ENCODE results near the gene STK11. TPM values are rescaled to one million over a fixed set of nuclear protein-coding genes. Genes with fewer than 3 reads are reported as not detected.

STK11 gene
- total RNA-seq, 3 donors from 2014 or later (not counting 1 experiment from before 2014, with no cell fraction given): 51.5 to 61.1 (median 54.0) TPM

DNA sequence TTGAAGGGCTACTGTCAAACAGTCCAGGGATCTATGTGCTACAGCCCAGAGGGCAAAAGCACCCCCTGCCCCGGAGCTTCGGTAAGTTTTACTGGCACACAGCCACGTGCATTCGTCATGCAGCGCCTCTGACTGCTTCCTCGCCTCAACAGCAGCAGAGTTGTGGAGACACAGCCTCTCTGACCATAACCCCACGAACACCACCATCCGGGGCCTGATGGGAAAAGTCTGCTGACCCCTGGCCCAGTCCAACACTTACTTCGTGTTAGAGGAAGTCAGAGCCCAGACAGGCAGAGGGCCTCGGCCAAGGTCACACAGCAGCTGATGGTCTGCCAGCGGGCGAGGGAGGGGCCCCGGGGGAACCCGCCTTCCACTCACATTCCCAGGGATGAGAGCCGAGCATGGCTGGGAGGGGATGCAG, 27.1 kb downstream of the STK11 start:
- ATAC-seq (no peak), DNase-seq (no peak)
- H3K27me3 ChIP-seq (ENCODE audit: control insufficient read depth, insufficient read depth, low read length): peaks cover 8% of the 10 kb centered on the region
- H3K27ac Mint-ChIP-seq: no peak overlapping the region
- no peaks in the 10 kb centered on the region for H3K9me3 ChIP-seq (ENCODE audit: control insufficient read depth, insufficient read depth, low read length)
- no peaks in the 10 kb centered on the region for H3K4me1 Mint-ChIP-seq
- TF ChIP-seq, protein P1, sequence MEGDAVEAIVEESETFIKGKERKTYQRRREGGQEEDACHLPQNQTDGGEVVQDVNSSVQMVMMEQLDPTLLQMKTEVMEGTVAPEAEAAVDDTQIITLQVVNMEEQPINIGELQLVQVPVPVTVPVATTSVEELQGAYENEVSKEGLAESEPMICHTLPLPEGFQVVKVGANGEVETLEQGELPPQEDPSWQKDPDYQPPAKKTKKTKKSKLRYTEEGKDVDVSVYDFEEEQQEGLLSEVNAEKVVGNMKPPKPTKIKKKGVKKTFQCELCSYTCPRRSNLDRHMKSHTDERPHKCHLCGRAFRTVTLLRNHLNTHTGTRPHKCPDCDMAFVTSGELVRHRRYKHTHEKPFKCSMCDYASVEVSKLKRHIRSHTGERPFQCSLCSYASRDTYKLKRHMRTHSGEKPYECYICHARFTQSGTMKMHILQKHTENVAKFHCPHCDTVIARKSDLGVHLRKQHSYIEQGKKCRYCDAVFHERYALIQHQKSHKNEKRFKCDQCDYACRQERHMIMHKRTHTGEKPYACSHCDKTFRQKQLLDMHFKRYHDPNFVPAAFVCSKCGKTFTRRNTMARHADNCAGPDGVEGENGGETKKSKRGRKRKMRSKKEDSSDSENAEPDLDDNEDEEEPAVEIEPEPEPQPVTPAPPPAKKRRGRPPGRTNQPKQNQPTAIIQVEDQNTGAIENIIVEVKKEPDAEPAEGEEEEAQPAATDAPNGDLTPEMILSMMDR (IDR thresholded peaks at IDR 0.05): no peak
- H3K36me3 Mint-ChIP-seq: no peaks in the 10 kb centered on the region
- intact Hi-C loops (cut with micrococcal nuclease): no loop called here
- peaks cover 5% of the 10 kb centered on the region for H3K4me1 ChIP-seq (ENCODE audit: control insufficient read depth, insufficient read depth, low read length)
- H3K27me3 Mint-ChIP-seq (ENCODE audit: low read depth in 2 of 2): peaks cover 0 to 3% of the 10 kb centered on the region in 2 donors
- WGBS (ENCODE audit: insufficient coverage): 56% methylated on average over 15 of the region's 15 CpGs
- H3K27ac ChIP-seq (ENCODE audit: low read length): no peak overlapping the region
- no peak overlapping the region for H3K4me3 ChIP-seq (ENCODE audit: low read length)
- peaks cover 3% of the 10 kb centered on the region for H3K36me3 ChIP-seq (ENCODE audit: control insufficient read depth, insufficient read depth, low read length)
- H3K4me3 Mint-ChIP-seq: no peak overlapping the region
- H3K9me3 Mint-ChIP-seq: no peaks in the 10 kb centered on the region

DNA sequence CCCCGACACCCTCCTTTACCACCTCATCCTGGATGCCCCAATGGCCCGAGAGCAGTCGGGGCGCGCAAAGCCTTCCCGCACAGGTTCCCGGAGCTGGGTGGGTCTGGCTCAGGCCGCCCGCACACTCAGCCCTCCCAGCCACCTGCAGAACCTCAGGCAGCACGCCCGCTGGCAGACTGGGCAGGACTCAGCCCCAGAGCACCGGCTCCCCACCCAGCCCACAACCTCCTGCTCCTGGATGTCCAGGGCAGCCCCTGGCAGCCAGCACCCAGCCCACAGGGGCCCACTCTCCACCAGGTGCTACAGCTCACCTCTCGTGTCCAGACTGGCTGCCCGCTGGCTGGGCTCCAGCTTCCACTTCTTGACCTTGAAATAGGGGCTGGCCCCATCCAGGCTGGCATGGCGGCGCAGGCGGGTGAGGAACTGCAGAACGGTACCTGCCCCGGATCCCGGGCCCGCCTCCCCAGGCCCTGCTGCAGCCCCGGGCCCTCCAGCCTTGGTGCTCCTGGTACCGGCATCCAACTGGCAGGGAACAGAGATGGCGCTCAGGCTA, 27.6 kb downstream of the STK11 start:
- Histone ChIP-seq H3K4me3 (ENCODE audit: low read length) (no peak overlapping the region), H3K36me3 (ENCODE audit: control insufficient read depth, insufficient read depth, low read length) (peaks cover under 1% of the 10 kb centered on the region), H3K9me3 (ENCODE audit: control insufficient read depth, insufficient read depth, low read length) (no peaks in the 10 kb centered on the region), H3K27me3 (ENCODE audit: control insufficient read depth, insufficient read depth, low read length) (peaks cover 10% of the 10 kb centered on the region), H3K4me1 (ENCODE audit: control insufficient read depth, insufficient read depth, low read length) (peaks cover 8% of the 10 kb centered on the region), H3K27ac (ENCODE audit: low read length) (no peak overlapping the region)
- DNase-seq (no peak), ATAC-seq (no peak)
- TF ChIP-seq, protein P1 (IDR thresholded peaks at IDR 0.05): no peak
- Mint-ChIP-seq H3K9me3 (no peaks in the 10 kb centered on the region), H3K36me3 (no peaks in the 10 kb centered on the region), H3K27ac (no peak overlapping the region), H3K27me3 (ENCODE audit: low read depth in 2 of 2) (peaks cover under 1 to 4% of the 10 kb centered on the region in 2 donors), H3K4me3 (no peak overlapping the region), H3K4me1 (peaks cover 1% of the 10 kb centered on the region in 2 donors)
- WGBS (ENCODE audit: insufficient coverage): 91% methylated on average over 24 of the region's 24 CpGs
- intact Hi-C loops (cut with micrococcal nuclease): no loop called here

DNA sequence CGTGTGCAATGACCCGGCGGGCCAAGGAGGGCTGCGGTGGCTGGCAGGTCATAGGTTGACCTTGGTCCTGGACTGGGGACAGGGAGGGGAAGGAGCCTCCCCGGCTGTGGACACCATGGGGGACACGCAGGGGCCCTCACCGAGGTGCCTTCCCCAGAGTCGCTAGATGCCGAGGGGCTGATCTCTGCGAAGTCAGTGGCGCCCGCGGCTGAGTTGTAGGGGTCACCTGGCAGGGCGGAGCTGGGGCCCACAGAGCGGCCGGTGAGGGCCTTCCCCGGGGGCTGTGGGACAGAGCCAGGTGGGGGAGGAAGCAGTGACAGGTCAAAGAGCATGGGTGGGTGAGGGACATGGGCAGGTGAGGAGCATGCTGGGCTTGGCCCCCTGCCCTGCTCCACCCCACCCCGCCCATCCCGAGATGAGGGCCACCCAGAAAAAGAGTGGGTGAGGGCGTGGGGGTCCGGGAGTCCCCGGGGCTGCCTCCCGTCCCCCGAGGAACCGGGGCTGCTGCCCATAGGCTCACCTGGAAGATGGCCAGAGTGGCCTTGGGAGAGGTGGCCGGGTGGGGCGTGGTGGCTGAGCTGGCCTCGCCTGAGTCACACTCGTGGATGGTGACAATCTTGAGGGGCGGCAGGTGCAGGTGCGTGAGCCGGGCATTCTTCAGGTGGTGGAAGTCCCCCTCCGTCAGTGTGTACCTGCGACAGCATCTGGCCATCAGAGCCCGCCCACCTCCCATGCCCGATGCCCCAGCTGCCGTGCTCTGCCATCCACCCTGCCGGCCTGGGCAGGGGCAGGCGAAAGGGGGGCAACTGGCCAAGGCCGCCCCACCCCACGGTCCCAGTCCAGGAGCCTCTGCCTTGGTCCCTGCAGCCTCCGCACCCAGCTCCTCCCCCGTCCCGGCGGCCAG, 28.7 kb downstream of the STK11 start:
- H3K4me3 Mint-ChIP-seq: no peak overlapping the region

More for the DNA sequence above, 28.7 kb downstream of the STK11 start:
- Histone ChIP-seq H3K27me3 (ENCODE audit: control insufficient read depth, insufficient read depth, low read length) (peaks cover 15% of the 10 kb centered on the region), H3K4me1 (ENCODE audit: control insufficient read depth, insufficient read depth, low read length) (peaks cover 16% of the 10 kb centered on the region), H3K27ac (ENCODE audit: low read length) (no peak overlapping the region), H3K9me3 (ENCODE audit: control insufficient read depth, insufficient read depth, low read length) (no peaks in the 10 kb centered on the region), H3K4me3 (ENCODE audit: low read length) (no peak overlapping the region), H3K36me3 (ENCODE audit: control insufficient read depth, insufficient read depth, low read length) (no peaks in the 10 kb centered on the region)
- DNase-seq: no peak
- Mint-ChIP-seq H3K9me3 (no peaks in the 10 kb centered on the region), H3K27me3 (ENCODE audit: low read depth in 2 of 2) (peaks cover 10 to 11% of the 10 kb centered on the region in 2 donors), H3K36me3 (no peaks in the 10 kb centered on the region), H3K4me1 (peaks cover 10 to 12% of the 10 kb centered on the region in 2 donors), H3K27ac (no peak overlapping the region)
- WGBS (ENCODE audit: insufficient coverage): 94% methylated on average over 45 of the region's 45 CpGs
- TF ChIP-seq, protein P1 (IDR thresholded peaks at IDR 0.05): no peak
- no peak for ATAC-seq
- intact Hi-C loops (cut with micrococcal nuclease): no loop called here
